Hematopoietic multipotent progenitor cell treated with erythropoietin and hydrocortisone succinate and interleukin-3 and kit ligand, for 8 days (in vitro differentiated cells): ENCODE data around the gene PKD2L2.
"Not testable (repeated sequence)": the region's sequence is repeated elsewhere in the genome, so short reads cannot be mapped to it uniquely, and the experiment has no call there.

Source experiments
- DNase-seq: peaks from one replicate; pipeline ENCODE4 v3.0.0-alpha.2; 2015

Gene PKD2L2

DNA sequence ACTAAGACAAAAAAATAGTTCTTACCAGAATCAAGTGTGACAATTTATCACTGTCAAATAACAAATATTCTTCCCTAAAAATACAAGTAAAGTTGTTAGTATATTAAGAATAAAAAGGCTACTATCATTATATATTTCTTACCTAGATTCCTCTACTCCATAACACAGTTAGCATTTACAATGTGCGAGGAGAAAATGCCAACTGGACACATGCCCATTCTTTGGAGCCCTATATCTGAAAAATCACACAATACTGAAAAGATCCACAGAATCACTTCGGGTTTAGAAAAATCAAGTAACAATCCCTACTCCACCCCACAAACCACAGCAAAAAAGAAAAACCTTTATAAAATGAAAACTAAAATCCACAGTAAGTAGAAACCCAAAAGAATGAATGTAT is 70.9 kb downstream of the PKD2L2 start:
- no peak for DNase-seq

DNA sequence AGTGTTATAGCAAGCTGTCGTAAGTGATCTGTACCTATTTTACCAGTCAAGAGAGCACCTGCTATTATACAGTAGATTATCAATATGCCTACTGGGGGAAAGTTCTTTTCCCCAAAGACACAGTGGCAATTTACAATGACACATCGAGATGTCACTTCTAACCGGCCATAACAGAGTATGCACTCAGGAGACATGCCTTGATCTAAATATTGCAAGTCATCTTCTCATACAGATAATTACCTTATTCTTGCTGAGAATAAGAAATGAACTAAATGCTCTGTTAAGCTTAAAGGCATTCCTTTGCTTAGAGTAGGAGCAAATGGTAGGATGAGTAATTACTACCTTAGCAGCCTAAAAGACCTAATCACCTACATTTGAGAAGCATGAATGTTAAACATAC is 71.6 kb downstream of the PKD2L2 start:
- no peak for DNase-seq

DNA sequence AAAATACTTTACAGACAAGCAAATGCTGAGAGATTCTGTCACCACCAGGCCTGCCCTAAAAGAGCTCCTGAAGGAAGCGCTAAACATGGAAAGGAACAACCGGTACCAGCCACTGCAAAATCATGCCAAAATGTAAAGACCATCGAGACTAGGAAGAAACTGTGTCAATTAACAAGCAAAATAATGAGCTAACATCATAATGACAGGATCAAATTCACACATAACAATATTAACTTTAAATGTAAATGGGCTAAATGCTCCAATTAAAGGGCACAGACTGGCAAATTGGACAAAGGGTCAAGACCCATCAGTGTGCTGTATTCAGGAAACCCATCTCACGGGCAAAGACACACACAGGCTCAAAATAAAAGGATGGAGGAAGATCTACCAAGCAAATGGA is 81.1 kb downstream of the PKD2L2 start:
- DNase-seq, result not testable (repeated sequence)

DNA sequence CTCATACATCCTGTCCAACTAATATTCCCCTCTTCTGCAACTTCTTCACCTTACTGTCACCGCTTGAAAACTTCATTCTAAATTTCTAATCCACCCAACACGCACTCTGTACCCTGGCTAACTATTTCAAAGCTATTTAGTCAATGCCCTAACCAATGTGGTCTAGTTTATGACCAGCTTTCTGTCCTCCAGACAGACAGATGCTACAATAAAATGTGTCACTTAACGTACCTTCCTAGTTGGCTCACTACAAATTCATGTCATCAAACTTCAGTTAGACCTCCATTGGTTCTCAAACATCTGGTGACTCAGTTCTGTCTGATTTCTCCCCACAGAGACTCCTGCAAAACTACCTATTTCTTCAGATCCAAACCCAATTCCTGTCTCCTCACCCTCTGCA is 86.0 kb downstream of the PKD2L2 start:
- DNase-seq, result no peak

DNA sequence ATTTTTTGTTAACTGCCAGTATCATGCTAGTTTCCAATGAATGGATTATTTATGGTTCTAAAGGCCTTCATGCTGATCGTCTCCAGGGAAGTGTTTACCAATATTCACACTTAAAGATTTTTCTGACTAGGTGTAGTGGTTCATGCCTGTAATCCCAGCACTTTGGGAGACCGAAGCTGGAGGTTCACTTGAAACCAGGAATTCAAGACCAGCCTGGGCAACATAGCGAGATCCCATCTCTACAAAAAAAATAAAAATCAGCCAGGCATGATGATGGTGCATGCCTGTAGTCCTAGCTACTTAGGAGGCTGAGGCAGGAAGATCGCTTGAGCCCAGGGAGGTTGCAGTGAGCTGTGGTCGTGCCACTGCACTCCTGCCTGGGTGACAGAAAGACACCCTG is 100.2 kb downstream of the PKD2L2 start:
- DNase-seq, result no peak
